Chondrocyte (in vitro differentiated cells): Measurements from ENCODE around the gene ZNF532. TPM values are rescaled to one million over a fixed set of nuclear protein-coding genes. Genes with fewer than 3 reads are reported as not detected.
A peak's percentile ranks its signal among the peaks of the same experiment; 100 is the strongest.

Experiments
- DNase-seq: peaks from one replicate; pipeline ENCODE4 v3.0.0; 2021; ENCODE audit warnings: mixed read lengths, low spot score
- H3K27ac Mint-ChIP-seq: one replicate; pipeline ENCODE4 v1.8.0; 2021; ENCODE audit warnings: mild to moderate bottlenecking, moderate library complexity, mixed read lengths; ENCODE audit not compliant: unreplicated experiment
- H3K27me3 Mint-ChIP-seq: 2 replicates; pipeline ENCODE4 v1.8.0; 2021; ENCODE audit warnings: low read depth, mixed read lengths
- H3K36me3 Mint-ChIP-seq: 2 replicates; pipeline ENCODE4 v1.8.0; 2021; ENCODE audit warnings: low read depth, mixed read lengths
- H3K4me1 Mint-ChIP-seq: 2 replicates; pipeline ENCODE4 v1.8.0; 2021; ENCODE audit warnings: low read depth, mild to moderate bottlenecking, mixed read lengths
- H3K4me3 Mint-ChIP-seq: one replicate; pipeline ENCODE4 v1.8.0; 2021; ENCODE audit warnings: mild to moderate bottlenecking, moderate library complexity, mixed read lengths; ENCODE audit not compliant: unreplicated experiment
- H3K9me3 Mint-ChIP-seq: 2 replicates; pipeline ENCODE4 v1.8.0; 2021; ENCODE audit warnings: low read depth, mixed read lengths
- total RNA-seq: library from RNA; stranded (reverse); gene quantifications from 3 replicates; pipeline ENCODE4 v1.2.1, GENCODE V29; 2021
- TF ChIP-seq, protein P1 (sequence below): fragments of 200-600 bp; sonication (generic); IDR thresholded peaks from 2 replicates; pipeline ENCODE4 v1.5.0; 2021; ENCODE audit warnings: antibody characterized with exemption, mild to moderate bottlenecking, moderate library complexity

The ZNF532 gene
- total RNA-seq, 1 donor from 2014 or later, result 162 TPM

DNA sequence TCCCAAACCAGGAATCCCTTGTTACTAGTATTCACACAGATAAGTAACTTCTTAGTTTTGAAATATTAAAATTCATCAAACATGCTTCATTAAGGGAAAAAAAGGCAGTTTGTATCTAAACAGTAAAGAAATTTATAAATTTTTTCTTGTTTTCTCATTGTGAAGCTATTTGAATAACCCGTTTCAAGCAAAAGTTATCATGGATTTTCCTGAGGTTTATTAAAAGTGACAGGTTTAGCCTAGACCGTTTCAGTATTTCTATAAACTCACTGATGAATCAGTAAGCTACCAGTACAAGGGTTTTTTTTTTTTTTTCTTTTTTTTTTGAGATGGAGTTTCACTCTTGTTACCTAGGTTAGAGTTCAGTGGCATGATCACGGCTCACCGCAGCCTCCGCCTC is 20.0 kb downstream of the ZNF532 start:
- Mint-ChIP-seq H3K36me3 (peaks cover 4% of the 10 kb centered on the region), H3K9me3 (no peaks in the 10 kb centered on the region), H3K4me1 (peaks cover 72% of the 10 kb centered on the region), H3K4me3 (no peak overlapping the region), H3K27ac (peak overlapping the region; percentile 69), H3K27me3 (no peaks in the 10 kb centered on the region)
- no peak for DNase-seq
- TF ChIP-seq, protein P1, sequence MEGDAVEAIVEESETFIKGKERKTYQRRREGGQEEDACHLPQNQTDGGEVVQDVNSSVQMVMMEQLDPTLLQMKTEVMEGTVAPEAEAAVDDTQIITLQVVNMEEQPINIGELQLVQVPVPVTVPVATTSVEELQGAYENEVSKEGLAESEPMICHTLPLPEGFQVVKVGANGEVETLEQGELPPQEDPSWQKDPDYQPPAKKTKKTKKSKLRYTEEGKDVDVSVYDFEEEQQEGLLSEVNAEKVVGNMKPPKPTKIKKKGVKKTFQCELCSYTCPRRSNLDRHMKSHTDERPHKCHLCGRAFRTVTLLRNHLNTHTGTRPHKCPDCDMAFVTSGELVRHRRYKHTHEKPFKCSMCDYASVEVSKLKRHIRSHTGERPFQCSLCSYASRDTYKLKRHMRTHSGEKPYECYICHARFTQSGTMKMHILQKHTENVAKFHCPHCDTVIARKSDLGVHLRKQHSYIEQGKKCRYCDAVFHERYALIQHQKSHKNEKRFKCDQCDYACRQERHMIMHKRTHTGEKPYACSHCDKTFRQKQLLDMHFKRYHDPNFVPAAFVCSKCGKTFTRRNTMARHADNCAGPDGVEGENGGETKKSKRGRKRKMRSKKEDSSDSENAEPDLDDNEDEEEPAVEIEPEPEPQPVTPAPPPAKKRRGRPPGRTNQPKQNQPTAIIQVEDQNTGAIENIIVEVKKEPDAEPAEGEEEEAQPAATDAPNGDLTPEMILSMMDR, result no peak

DNA sequence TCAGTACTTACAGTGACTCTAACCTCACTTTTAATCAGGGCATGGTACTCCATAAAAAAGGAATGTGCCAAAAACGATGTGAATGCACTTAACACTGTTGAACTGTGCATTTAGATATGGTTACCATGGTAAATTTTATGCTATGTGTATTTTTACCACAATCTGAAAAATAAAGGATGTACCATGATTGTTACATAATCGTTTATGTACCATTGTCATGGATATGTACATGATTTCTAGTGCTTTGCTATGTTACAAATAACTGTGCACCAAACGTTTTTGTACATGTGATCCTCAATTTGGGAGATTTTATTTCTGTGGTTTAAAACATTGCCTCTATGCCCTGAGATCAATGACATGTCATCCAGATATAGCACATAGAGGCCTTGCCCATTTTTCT is 21.8 kb downstream of the ZNF532 start:
- Mint-ChIP-seq H3K36me3 (peaks cover 5% of the 10 kb centered on the region), H3K27ac (peak overlapping the region; percentile 91), H3K4me3 (no peak overlapping the region), H3K4me1 (peaks cover 63% of the 10 kb centered on the region), H3K9me3 (no peaks in the 10 kb centered on the region), H3K27me3 (no peaks in the 10 kb centered on the region)
- no peak for DNase-seq
- TF ChIP-seq, protein P1, result no peak

DNA sequence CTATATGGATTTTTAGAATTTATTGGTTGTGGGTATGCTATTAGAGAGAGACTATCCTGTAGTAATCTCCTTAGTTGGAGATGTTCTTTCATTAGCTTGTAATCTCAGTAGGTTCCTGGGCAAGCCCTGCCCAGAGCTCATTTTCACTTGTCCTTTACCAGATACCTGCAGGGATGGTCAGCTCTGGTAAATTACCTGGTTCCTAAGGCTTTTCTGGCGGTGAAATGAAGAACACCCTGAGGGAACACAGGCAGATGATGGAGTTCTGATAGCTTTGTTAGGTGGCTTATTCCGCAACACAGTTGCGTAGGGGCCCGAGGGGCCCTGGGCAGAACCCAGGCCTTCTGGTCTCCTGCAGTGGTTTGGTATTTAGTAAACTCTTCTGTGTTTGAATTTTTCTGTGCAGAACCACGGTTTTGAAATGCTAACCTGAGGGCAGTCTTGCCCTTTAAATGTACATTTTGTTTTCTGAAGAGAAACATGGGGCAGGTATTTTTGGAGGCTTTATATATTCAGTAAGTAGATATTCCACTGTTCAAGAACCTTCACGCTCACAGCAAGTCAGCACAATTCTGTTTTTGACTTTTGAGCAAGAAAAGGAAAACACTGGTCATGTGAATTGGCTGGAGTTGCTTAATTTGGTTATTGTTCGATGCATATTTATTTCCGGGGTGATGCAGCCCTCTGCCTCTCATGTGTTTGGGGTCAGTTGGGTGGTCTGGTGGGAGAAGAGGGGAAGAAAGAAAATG is 22.4 kb downstream of the ZNF532 start:
- Mint-ChIP-seq H3K36me3 (peaks cover 6% of the 10 kb centered on the region), H3K27ac (peak overlapping the region; percentile 91), H3K9me3 (no peaks in the 10 kb centered on the region), H3K4me3 (peak overlapping the region; percentile 21), H3K27me3 (no peaks in the 10 kb centered on the region), H3K4me1 (peaks cover 63% of the 10 kb centered on the region)
- no peak for DNase-seq
- TF ChIP-seq, protein P1, result peak; percentile 19

DNA sequence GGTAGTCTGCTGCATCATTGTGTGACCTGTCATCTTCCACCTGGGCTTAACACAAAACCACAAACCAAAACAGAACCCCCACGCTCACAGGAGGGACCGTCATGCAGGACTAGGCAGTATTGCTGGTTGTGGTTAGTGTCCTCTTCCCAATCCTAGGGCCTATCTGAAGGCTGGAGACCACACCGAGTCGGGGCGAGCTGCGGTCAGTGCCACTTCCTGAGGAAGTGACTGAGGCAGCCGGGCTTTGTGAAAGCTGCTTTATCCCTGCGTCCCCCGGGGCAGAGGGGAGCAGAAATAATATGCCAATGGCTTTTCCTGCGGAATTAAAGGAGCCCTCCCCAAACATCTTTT is 22.9 kb downstream of the ZNF532 start:
- Mint-ChIP-seq H3K27me3 (no peaks in the 10 kb centered on the region), H3K36me3 (peaks cover 7% of the 10 kb centered on the region), H3K4me1 (peaks cover 63% of the 10 kb centered on the region), H3K9me3 (no peaks in the 10 kb centered on the region), H3K27ac (peak overlapping the region; percentile 91), H3K4me3 (peak overlapping the region; percentile 21)
- TF ChIP-seq, protein P1, result no peak
- DNase-seq, result no peak

DNA sequence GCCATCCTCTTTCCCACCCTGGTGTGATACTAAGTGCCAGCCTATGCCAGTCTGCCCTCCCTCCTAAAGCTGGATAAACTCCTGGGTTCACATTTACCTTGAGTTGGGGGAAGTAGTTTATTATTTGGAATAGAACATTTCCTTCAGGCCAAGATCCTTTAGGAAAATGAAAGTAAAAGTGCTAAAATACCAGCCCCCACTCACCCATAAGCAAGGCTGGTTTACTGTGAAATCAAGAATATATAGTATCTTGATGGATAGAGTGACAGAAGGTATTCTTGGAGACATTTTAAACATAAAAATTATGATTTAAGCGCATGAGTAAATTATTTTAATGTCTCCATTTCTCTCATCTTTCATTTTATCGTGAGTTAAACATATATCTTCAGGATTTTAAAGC is 27.1 kb downstream of the ZNF532 start:
- Mint-ChIP-seq H3K27ac (peak overlapping the region; percentile 95), H3K4me3 (peak overlapping the region; percentile 54), H3K9me3 (no peaks in the 10 kb centered on the region), H3K4me1 (peaks cover 69% of the 10 kb centered on the region), H3K36me3 (peaks cover 10% of the 10 kb centered on the region), H3K27me3 (no peaks in the 10 kb centered on the region)
- no peak for DNase-seq
- TF ChIP-seq, protein P1, result no peak
